Islet precursor cell (in vitro differentiated cells): ENCODE measurements around the gene KCNJ3.
"Not testable (repeated sequence)": the region's sequence is repeated elsewhere in the genome, so short reads cannot be mapped to it uniquely, and the experiment has no call there.

ENCODE experiments used
- DNase-seq: peaks from one replicate; pipeline ENCODE4 v3.0.0-alpha.2; 2018

The KCNJ3 gene

DNA sequence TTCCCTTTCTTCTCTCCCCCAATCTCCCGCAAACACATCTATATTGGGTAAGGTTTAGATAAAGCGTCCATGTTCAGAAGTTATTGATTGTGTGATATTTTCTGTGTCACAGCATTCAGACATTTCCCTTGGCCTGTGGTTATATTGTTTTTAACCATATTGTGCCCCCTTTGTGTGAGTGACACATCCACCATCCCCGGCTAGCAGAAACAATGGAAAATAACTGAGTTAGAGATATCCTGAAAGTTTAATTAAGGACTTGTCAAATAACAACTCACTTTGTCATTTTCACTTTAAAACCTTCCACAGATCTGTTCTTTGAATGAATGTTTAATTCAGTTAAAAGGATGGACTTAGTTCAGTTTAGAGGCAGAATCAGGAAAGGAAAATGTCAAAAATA, 151.0 kb downstream of the KCNJ3 start:
- no peak for DNase-seq

DNA sequence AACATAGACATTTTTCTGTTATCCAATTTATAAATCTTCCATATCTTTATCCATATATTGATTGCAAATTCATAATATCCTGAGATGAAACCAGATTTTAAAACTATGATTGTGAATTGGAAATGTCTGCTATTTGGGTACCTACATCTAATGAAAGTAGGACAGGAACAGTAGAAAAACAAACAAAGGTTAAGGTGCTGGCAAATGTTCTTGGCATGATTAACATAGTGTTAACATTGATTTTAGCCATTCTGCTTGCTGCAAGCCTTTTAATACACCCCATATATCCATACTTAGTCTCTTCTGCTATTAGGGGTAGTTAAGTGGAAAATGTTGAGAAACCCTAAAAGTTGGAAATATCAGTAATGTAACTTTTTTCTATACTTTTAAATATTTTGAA, 152.0 kb downstream of the KCNJ3 start:
- no peak for DNase-seq

DNA sequence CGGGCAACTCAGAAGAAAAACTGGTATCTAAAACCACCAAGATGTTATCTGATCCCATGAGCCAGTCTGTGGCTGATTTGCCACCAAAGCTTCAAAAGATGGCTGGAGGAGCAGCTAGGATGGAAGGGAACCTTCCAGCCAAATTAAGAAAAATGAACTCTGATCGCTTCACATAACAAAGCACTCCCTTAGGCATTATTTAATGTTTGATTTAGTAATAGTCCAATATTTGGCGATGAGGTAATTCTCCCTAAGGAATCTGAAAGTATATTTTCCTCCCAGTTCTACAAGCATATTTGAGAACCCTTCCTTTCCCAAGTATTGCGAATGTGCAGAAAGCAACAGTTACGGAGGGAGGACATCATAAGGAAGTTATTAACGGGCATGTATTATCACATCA, 156.6 kb downstream of the KCNJ3 start:
- DNase-seq = no peak

- not testable (repeated sequence) for DNase-seq
Measured at GRCh38 chr2:154867151-154867550, 168.7 kb downstream of the KCNJ3 start.

DNA sequence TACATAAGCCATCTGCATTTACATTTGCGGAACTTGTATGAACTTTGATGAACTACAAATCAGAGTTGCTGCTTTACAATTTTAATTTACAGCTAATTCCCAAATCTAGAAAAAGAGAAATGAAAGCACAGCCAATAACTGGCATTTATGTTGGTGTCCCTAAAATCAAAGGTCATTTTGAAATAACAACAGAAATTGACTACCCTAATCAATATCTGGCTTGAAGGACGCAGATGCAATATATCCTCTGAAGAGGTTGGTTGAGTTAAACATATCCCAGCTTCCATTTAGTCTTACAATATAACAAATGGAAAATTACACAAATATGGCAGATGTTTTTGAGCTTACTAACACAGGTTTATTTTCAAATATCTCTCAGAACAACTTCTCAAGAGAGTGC, 177.5 kb downstream of the KCNJ3 start:
- DNase-seq = no peak

DNA sequence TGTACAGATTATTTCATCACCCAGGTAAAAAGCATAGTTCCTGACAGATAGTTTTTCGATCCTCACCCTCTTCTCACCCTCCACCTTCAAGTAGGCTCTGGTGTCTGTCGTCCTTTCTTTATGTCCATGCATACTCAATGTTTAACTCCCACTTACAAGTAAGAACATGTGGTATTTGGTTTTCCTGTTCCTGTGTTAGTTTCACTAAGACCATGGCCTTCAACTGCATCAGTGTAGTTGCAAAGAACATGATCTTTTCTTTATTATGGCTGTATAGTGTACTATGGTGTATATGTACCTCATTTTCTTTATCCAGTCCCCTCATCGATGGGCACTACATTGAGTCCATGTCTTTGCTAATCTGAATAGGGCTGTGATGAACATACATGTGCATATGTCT, 184.2 kb downstream of the KCNJ3 start:
- DNase-seq = no peak

DNA sequence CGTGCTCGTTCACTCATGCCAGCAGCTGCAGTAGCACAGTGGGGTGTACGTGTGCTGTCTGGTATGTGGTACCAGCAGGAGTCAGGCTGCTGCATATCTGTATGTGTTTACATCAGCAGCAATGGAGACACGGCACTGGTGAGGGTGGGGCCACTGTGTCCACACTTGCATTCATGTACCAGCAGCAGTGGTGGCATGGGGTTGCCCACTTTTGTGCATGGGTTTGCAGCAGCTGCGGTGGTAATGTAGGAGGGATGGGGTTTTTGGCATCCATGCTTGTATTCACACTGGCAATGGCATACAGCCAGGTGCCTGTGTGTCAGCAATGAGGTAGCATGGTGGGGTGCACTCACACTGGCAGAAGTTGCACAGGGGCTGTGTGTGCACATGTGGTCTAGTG, 187.8 kb downstream of the KCNJ3 start:
- no peak for DNase-seq

DNA sequence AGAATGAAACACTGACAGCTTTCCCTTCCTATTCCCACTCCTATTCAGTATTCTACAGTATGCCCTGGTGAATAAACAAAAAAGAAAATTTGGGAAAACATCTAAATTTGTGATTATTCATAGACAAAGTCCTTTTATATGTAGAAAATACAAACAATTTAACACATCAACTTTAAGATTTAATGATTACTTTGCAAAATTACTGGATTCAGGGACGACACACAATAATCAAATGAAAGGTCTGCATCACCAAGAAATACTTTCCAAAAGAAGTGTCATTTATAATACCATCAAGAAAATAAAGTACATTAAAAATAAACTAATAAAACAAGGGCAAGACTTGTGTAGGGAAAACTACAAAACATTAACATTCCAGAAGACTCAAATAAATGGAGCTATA, 199.8 kb downstream of the KCNJ3 start:
- DNase-seq = no peak

DNA sequence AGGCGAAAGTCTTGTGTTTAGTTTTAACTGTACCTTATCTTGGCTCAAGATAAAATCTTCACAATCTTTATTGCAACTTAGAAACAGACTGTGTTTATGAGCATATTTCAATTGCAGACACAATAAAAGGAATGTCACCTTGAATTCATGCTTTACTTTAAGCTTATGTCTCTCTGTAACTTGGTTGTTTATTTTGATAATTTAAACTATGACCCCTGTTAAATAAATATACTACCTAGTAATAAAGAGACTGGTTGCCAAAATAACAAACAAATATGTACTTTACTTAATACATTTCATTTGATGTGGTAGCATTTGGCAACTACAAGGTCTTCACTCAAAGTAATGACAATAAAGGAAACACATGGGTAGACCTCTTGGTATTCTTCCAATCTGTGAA, 202.6 kb downstream of the KCNJ3 start:
- no peak for DNase-seq
